Peyer's patch (tissue), 4 donors: ENCODE measurements around the gene DHRS7C. TPM values are rescaled to one million over a fixed set of nuclear protein-coding genes. Genes with fewer than 3 reads are reported as not detected.

Experiments
- DNase-seq, 3 donors: peaks; one replicate each; pipeline ENCODE4 v3.0.0-alpha.2; 2017 to 2019
- H3K27ac ChIP-seq, 4 donors: fragments of 200-600 bp; sonication (generic); one replicate each; pipeline ENCODE4 v1.5.1; 2016 to 2019
- H3K27me3 ChIP-seq, 2 donors: fragments of 200-600 bp; sonication (generic); one replicate each; pipeline ENCODE4 v1.5.1; 2019
- H3K36me3 ChIP-seq, 3 donors: fragments of 200-600 bp; sonication (generic); one replicate each; pipeline ENCODE4 v1.5.1; 2016 to 2019
- H3K4me1 ChIP-seq, 4 donors: fragments of 200-600 bp; sonication (generic); one replicate each; pipeline ENCODE4 v1.5.1; 2016 to 2019
- H3K4me3 ChIP-seq, 4 donors: fragments of 200-600 bp; sonication (generic); 1 replicate in 3 of 4; 2 replicates in 1 of 4; pipeline ENCODE4 v1.5.1; 2016 to 2019; ENCODE audit warnings: mild to moderate bottlenecking in 1 of 4
- H3K9me3 ChIP-seq, 4 donors: fragments of 200-600 bp; sonication (generic); one replicate each; pipeline ENCODE4 v1.5.1; 2016 to 2019; ENCODE audit warnings: mild to moderate bottlenecking in 1 of 4
- POLR2A ChIP-seq, 2 donors: fragments of 450-650 bp; IDR thresholded peaks; one replicate each; pipeline ENCODE4 v1.5.1; 2017; ENCODE audit warnings: antibody characterized with exemption in 2 of 2, mild to moderate bottlenecking in 2 of 2, moderate library complexity in 2 of 2
- total RNA-seq, 4 donors: library from RNA; depleted of rRNA; stranded (reverse); fragments of >200 nt; gene quantifications; one replicate each; pipeline ENCODE4 v1.1.0, GENCODE V29; 2016
- TF ChIP-seq, protein P1 (sequence below), 6 experiments: fragments of 450-650 bp in 4 of 6; fragments of 200-600 bp in 2 of 6; sonication (generic) in 1 of 6; IDR thresholded peaks; one replicate each; pipeline ENCODE4 v1.5.1; 2017 to 2019; ENCODE audit warnings: antibody characterized with exemption in 6 of 6, mild to moderate bottlenecking in 3 of 6, moderate library complexity in 1 of 6

DHRS7C gene
- total RNA-seq, 4 donors from 2014 or later, result not detected

DNA sequence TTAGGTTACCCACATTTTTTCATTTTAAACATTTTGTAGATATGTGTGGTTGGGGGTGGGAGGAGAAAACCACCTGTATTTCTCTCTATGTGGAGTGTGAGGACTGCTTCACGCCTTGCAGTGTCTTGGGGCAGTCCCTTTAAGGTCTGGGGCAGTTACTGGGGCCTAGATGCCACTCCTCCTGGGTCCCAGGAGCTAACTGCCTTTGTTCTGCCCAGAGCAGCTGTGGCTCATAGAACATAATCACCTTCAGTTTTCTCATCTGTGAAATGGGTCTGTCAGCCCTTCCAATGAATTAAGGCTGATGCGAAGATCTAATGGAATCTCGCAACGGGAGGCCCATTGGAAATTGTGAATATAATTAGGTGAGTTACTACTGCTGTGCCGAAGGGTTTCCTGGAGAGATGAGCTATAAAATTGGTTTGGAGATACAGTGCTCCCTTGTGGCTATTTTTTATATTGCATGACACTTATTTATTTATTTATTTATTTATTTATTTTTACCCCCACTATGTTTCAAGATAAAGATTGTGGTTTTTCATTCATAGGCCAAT is 22.9 kb downstream of the DHRS7C start:
- Histone ChIP-seq H3K4me1 (no peaks in the 10 kb centered on the region), H3K9me3 (no peaks in the 10 kb centered on the region), H3K36me3 (no peaks in the 10 kb centered on the region), H3K27me3 (no peaks in the 10 kb centered on the region), H3K4me3 (no peak overlapping the region), H3K27ac (no peak overlapping the region)
- no peak for DNase-seq
- TF ChIP-seq POLR2A (IDR thresholded peaks at IDR 0.05), result no peak
- TF ChIP-seq, protein P1, sequence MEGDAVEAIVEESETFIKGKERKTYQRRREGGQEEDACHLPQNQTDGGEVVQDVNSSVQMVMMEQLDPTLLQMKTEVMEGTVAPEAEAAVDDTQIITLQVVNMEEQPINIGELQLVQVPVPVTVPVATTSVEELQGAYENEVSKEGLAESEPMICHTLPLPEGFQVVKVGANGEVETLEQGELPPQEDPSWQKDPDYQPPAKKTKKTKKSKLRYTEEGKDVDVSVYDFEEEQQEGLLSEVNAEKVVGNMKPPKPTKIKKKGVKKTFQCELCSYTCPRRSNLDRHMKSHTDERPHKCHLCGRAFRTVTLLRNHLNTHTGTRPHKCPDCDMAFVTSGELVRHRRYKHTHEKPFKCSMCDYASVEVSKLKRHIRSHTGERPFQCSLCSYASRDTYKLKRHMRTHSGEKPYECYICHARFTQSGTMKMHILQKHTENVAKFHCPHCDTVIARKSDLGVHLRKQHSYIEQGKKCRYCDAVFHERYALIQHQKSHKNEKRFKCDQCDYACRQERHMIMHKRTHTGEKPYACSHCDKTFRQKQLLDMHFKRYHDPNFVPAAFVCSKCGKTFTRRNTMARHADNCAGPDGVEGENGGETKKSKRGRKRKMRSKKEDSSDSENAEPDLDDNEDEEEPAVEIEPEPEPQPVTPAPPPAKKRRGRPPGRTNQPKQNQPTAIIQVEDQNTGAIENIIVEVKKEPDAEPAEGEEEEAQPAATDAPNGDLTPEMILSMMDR (IDR thresholded peaks at IDR 0.05), result peak in 4 of 6 experiments; percentile 35 to 48 (median 44)

DNA sequence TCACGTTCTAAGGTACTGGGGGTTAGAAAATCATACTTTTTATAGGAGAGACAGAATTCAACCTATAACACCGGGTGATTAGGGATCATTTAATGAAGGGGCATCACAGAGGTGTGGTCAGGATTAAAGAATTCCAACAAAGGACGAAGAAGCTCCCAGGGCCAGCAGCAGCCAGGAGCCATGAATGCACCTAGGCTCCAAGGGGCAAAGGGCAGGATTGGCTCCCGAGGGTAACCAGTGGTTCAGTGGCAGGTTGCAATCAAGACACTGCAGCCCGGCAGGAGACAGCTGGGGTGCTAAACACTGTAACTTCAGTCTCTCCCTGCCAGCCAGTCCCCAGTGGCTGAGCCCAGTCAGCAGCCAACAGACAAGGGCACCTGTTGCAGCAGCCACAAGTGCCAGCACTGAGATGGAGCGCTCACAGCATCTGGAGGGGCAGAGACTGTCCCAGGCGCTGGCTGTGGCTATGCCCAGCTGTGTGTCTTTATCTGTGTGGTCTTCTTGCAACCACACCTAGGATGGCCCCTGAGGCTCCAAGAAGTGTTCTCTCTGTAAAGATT is 23.9 kb downstream of the DHRS7C start:
- Histone ChIP-seq H3K27me3 (no peaks in the 10 kb centered on the region), H3K9me3 (no peaks in the 10 kb centered on the region), H3K36me3 (no peaks in the 10 kb centered on the region), H3K27ac (no peak overlapping the region), H3K4me3 (no peak overlapping the region), H3K4me1 (no peaks in the 10 kb centered on the region)
- no peak for DNase-seq
- TF ChIP-seq, protein P1 (IDR thresholded peaks at IDR 0.05), result no peak

DNA sequence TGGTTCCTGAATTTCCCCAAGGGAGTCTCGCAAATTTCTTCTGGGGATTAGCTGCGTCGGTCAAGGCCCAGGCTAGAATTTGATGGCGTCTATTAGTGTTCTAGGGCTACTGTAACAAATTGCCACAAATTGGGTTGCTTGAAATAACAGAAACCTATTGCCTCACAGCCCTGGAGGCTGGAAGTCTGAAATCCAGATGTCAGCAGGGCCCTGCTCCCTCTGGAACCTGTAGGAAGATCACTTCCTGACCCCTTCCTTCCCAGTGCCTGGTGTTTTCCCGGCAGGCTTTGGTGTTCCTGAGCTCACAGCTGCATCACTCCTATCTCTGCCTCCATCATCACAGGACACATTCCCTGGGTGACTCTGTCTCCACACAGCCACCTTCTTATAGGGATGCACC is 24.4 kb downstream of the DHRS7C start:
- Histone ChIP-seq H3K4me3 (no peak overlapping the region), H3K27me3 (no peaks in the 10 kb centered on the region), H3K36me3 (no peaks in the 10 kb centered on the region), H3K27ac (no peak overlapping the region), H3K9me3 (no peaks in the 10 kb centered on the region), H3K4me1 (no peaks in the 10 kb centered on the region)
- DNase-seq, result no peak
- TF ChIP-seq, protein P1 (IDR thresholded peaks at IDR 0.05), result no peak
- TF ChIP-seq POLR2A (IDR thresholded peaks at IDR 0.05), result no peak

DNA sequence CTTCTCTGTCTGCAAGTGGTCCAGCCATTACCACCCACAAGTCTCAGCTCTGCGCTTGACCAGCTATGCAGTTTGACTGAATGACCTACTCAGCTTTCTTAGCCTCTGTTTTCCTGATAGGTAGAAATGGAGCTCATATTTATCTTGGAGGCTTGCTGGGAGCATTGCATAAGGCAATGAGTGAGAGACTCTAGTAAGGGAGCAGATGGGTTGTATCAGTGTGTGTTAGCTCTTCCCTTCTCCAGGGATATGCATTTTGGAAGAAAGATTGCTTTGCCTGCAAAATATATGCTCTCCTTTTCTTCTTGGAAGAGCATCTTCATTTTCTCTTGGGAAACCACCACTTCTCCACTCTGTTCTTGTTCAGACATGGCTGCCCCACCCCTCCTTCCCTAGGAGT is 26.1 kb downstream of the DHRS7C start:
- H3K27ac ChIP-seq, result no peak overlapping the region
- no peak overlapping the region for H3K4me3 ChIP-seq
- H3K4me1 ChIP-seq, result no peaks in the 10 kb centered on the region
- no peak for DNase-seq
- no peak for TF ChIP-seq POLR2A (IDR thresholded peaks at IDR 0.05)
- TF ChIP-seq, protein P1 (IDR thresholded peaks at IDR 0.05), result no peak
- H3K27me3 ChIP-seq, result no peaks in the 10 kb centered on the region
- H3K9me3 ChIP-seq, result no peaks in the 10 kb centered on the region
- H3K36me3 ChIP-seq, result no peaks in the 10 kb centered on the region

DNA sequence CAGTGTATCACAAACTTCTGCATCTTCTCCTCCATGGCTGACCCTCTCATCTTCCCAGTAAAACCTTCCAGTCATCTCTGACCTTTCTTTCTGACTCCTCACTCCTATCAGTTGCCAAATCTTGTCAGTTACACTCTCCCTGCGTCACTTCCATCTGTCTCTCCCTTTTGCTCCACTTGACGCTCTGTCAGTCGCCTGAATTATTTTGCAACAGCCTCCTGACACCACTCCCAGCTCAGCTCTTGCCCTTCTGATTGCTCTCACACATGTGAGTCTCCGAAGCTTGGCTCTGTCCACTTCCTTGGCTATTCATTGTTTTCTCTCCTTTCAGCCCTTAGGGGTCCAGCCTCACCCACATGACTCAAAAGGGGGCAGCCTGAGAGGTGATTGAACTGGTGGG is 27.7 kb downstream of the DHRS7C start:
- DNase-seq, result no peak
- H3K27ac ChIP-seq, result no peak overlapping the region
- H3K27me3 ChIP-seq, result no peaks in the 10 kb centered on the region
- no peaks in the 10 kb centered on the region for H3K36me3 ChIP-seq
- H3K4me3 ChIP-seq, result no peak overlapping the region
- H3K9me3 ChIP-seq, result no peaks in the 10 kb centered on the region
- H3K4me1 ChIP-seq, result no peaks in the 10 kb centered on the region
- TF ChIP-seq, protein P1 (IDR thresholded peaks at IDR 0.05), result no peak
- TF ChIP-seq POLR2A (IDR thresholded peaks at IDR 0.05), result no peak

DNA sequence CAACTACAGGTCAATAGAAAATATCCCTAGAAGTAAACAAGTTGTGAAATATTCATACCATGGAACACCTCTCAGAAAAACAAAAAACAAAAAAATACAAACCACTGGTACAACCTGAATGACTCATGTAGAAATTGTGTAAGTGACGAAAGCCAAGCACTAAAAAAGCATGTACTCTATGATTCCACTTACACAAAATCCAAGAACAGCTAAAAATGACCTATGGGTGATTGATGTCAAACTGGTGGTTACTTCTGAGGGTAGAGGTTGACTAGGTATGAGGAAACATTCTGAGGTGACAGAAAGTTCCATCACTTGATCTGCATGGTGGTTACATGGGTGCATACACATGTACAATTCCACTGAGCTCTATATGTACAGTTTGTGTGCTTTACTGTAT is 31.1 kb downstream of the DHRS7C start:
- Histone ChIP-seq H3K27me3 (no peaks in the 10 kb centered on the region), H3K4me3 (no peak overlapping the region), H3K36me3 (no peaks in the 10 kb centered on the region), H3K9me3 (no peaks in the 10 kb centered on the region), H3K4me1 (no peaks in the 10 kb centered on the region), H3K27ac (no peak overlapping the region)
- TF ChIP-seq POLR2A (IDR thresholded peaks at IDR 0.05), result no peak
- DNase-seq, result no peak
